HG02840 (cell line): ENCODE results near the gene MEX3A.
"Not testable (repeated sequence)": the region's sequence is repeated elsewhere in the genome, so short reads cannot be mapped to it uniquely, and the experiment has no call there.

ENCODE experiments used
- ATAC-seq: cut with Tn5 transposase; IDR thresholded peaks from one replicate; pipeline ENCODE4 v1.9.1; 2021; ENCODE audit warnings: mild to moderate bottlenecking, moderate library complexity, moderate number of reproducible peaks; ENCODE audit not compliant: unreplicated experiment, low FRiP score

The MEX3A gene

DNA sequence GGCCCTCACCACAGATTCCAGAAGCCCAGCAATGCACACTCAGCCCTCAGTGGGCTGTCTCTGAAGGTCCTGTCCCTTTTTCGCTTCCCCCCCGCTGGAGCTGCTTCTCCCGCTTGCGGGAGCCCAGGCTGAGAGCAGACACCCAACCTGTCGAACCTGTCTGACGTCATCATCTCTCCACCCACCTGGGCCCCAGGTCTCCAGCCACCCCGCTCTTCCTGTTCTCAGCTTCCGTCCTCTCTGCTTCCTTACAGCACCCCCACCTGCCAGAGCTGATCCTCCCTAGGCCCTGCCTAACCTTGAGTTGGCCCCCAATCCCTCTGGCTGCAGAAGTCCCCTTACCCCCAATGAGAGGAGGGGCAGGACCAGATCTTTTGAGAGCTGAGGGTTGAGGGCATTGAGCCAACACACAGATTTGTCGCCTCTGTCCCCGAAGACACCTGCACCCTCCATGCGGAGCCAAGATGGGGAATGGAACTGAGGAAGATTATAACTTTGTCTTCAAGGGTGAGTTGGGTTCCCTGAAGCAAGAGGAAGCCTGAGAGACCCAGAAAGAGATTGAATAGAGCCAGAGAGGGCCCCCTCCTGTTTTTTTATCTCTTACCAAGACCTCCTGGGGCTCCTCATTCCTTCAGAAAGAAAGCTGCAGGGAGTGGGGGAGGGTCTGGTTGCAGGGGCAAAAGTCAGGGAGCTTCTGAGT, 21.2 kb downstream of the MEX3A start, which contains the start of gene RAB25:
TSS of gene RAB25 (plus strand) at position 224 of the 700 bp plus-strand sequence. CDS start at position 465, 241 bp downstream.
- no peak for ATAC-seq

DNA sequence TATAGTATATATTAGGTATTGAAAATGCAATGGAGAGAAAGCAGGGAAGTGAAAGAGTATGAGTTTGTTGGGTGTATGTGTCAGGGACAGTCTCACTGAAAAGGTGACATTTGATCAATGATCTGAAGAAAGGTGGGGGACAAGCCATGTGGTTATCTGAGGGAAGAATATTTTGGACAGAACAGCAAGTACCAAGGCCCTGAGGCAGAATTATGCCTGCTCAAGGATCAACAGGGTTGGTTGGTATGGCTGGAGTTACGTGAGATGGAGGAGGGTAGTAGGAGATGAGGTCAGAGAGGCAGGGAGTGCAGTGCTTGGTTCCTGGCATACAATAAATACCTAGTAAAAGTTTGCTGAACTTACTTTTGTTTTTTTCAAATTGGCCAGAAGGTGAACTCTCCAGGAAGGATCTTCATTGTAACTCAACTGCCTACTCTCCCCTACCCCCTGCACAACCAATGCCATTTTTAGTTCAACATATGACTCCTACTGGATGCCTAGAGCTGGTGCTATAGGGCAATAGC, 25.9 kb downstream of the MEX3A start:
- no peak for ATAC-seq

DNA sequence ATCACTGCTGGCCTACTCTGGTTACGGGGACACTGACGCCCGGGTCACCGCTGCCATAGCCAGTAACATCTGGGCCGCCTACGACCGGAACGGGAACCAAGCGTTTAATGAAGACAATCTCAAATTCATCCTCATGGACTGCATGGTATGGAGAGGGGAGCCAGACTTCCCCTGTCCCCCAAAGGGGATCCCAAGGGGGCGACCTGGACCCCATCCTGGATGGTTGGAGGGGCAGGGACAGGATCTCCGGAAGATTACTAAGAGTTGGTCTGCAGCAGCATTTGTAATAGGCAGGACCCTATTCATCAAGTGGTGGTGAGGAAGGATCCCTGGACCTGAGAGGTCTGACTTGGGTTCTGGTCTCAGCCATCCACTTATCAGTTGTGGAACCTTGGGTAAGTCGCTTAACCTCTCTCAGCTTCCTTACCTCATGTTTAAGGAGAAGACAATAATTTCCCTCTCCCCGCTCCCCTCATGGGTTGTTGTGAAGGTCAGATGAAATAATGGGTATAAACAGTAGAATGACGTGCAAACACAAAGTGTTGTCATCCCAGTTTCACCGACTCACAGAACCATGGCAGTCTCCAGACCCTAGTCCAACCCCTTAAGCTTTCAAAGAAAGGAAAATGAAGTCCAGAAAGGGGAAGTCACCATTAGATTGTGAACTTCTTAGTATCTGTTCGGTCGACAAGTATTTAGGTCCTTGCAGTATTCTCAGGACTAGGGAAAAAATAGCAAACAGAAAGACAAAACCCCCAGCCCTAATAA, 26.8 kb downstream of the MEX3A start:
- ATAC-seq = no peak

DNA sequence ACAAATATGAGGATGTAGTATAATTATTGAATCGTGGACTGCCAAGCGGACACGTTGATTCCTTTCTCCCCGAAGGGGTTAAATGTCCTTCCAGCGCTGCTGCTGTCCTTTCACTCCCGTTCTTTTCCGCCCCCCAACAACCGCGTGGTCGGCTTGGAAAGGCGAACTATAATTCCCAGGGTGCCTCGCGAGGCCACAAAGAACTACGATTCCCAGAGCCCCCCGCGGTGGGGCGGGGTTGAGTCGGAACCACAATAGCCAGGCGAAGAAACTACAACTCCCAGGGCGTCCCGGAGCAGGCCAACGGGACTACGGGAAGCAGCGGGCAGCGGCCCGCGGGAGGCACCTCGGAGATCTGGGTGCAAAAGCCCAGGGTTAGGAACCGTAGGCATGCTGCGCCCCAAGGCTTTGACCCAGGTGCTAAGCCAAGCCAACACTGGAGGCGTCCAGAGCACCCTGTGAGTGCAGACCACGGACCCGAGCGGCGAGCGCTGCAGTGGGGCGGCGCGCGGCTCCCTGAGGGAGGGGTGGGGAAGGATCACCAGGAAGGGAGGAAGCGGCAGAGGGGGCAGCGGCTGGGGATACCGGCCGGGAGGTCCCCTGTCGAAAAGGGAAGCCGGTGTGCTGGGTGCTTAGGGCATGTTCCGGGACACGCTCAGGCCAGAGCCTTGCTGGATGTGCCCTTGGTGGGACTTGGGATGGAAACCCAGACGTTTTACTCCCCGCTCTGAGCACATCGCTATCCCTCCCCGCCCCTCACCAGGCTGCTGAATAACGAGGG, 27.6 kb downstream of the MEX3A start, which contains the start of gene LAMTOR2:
TSS of gene LAMTOR2 (plus strand) at position 283 of the 781 bp plus-strand sequence. CDS start at position 391, 108 bp downstream.
- peak; percentile 76 for ATAC-seq

DNA sequence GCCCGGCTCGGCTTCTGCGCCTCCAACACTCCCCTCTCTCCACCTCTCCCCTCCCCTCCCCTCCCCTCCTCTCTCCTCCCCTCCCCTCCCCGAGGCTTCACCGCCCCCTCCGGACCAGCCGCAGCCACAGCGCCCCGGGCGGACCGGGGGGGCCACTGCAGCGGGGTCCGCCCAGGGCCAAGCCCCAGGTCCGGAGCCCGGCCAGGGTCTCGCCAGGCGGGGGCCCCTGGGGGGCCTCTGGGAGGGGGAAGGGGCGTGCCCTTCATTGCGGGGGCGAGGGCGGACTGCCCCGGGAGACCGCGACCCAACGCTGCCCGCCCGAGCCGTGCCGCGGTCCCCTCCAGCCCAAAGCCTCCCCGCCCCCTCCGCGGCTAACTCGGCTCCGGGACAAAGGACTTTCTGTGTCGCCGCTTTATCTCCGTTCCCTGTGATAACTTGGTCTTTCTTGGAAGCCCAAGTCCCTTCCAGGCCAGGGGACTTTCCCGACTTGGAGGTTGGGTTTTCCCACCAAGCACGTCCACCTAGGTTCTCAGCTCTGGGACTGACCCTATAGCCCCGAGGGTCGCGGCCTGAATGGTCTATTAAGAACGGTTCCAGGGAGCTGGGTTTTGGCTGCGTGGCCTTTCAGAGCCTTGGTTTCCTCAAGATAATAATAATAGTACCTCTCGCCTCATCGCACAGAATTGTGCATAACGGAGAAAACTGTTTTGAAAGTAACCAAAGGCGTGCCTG, 28.3 kb downstream of the MEX3A start, which contains the start of gene UBQLN4:
TSS of gene UBQLN4 (minus strand) at position 31 of the 732 bp plus-strand sequence. CDS start 97 bp downstream, outside the sequence.
- no peak for ATAC-seq

DNA sequence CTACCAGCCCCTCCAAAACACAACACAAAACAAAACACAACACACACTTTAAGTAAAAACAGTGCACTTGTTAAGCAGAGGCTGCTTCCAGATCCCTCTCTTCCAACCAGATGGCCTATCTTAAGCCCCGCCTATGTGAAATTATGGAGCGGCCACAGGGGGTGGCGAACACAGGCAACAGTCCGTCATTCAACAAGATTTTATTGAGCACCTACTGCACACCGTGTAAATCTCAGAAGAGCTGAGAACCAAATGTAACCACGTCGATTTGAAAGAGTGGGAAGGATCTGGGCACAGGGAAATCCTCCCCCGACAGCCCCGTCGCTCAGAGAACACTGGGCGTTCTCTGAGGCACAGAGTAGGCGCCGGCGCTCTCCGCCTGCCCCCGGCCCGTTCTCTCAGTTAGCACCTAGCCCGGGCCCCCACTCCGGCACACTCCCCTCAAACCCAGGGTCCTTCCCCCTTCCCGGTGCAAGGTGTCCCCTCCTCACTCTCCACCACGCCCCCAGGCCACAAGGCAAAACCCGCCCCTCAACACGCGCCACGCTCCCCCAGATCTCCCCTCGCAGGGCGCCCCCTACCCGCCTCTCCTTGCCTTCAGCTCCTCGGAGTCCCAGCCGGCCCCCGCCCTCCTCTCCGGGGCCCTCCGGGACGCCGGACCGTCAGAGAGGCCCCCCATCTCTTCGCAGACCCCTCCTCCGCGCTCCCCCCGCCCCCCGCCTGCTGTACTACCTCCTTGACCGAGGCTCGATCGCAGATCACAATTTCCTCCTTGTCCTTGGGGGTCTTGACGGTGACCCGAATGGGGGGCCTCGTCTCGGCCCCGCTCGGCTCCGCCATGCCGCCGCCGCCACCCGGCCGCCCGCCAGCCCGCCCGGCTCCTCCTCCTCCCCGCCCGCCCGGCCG, 29.1 kb downstream of the MEX3A start:
- no peak for ATAC-seq

DNA sequence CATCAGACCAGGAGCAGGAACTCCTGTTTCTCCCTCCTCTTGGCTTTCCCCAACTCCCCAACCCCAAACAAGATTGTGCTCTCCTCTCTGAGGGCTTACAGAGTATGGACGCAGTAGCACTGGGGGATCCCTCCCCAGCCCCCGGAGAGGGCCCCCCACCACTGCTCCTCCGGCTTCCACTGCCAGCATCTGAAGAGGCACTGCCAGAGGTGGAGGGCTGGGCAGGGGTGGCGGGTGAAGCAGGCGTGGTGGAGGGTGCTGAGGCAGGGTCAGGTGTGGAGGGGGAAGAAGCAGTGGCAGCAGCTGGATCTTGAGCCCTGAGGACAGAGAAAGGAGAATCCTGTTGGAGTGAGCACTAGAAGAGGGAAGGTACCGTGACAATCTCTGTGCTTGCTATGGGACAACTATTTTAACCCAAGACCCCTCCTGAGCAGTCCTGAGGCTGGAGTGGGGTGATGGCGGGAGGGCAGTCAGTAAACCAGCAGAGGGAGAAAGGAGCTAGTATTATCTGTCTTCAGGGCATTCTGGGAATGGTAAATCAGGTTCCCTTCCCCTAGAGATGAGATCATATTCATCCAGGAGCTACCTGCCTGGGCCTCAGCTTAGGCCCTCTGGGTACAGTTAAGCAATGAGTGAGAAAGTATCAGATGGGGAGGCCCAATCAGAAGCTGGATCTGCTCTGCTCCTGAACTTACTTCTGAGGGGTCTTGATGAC, 31.1 kb downstream of the MEX3A start:
- ATAC-seq = no peak

DNA sequence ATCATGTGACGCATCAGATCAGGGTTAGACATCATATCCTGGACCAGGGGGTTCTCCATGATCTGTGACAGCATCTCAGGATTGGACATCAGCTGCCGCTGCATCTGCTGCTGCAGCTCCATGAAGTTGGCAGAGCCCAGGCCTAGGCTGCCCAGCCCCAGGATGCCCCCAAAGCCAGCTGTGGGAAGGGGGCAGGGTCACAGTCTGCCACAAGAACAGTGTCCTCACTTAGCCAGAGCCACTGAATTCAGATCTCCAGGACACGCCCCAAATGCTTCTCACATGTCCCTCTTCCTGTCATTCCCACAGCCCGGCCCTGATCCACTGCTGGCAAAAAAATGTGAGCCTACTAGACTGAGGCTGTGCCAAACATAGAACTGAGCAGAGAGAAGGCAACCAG, 31.9 kb downstream of the MEX3A start:
- no peak for ATAC-seq

DNA sequence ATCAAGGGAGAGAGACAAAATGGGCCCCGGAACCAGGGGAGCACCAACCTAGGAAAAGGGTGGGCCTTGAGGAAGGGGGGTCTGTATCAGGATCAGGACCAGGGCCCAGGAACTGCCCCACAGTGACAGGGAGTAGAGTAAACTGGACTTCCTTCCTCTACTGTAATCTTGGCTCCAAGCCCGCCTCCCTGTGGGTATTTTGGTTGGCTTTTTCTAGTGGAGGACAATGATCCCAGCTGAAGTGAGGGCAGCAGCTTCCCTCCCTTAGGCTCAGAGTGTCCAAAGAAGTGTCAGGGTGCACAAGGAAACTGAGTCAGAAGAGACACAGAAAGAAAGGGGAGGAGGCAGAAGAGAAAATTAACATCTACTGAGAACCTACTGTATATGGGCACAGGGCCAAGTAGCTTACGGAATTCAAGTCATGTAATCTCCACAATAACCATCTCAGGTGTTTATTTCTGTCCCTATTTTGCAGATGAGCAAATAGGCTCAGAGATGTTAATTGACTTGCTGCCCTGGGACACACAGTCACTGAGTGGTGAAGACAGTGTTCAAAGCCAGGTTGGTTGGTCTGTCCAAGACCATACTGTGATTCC, 33.5 kb downstream of the MEX3A start:
- no peak for ATAC-seq

DNA sequence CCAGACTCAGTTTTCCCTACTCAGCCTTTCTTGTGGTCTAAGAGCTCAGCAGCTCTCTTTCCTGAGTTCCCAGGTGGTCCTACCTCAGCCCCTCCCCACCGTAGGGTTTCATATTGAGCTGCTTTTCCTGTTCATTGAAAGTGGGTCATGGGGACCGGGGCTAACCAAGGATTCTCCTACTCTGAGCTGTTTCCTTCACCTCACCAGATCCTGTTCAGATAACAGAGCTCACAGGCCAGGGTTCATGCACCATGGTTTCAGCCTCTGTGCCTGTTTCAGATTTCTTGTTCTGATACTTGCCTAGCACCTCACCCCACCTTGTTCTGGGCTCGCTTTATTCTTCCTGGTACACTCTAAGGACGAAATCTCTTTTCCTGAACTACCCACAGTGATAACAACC, 37.2 kb downstream of the MEX3A start:
- no peak for ATAC-seq

DNA sequence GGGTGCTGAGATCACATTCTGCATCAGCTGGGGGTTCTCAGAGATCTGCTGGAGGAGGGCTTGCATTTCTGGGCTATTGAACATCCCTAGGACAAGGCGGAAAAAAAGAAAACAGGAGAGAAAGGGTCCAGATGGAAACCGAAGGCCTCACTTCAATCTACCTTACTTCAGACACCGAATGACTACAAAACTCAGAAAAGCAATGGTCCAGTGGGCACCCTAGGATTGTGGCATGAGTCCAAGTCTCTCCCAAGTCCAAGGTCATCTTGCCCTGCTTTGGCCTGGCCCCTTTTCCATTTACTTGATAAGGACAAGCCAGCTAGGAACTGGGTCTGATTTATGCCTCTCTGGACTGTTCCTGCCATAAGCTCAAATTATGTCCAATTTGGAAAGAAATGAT, 39.4 kb downstream of the MEX3A start:
- no peak for ATAC-seq

DNA sequence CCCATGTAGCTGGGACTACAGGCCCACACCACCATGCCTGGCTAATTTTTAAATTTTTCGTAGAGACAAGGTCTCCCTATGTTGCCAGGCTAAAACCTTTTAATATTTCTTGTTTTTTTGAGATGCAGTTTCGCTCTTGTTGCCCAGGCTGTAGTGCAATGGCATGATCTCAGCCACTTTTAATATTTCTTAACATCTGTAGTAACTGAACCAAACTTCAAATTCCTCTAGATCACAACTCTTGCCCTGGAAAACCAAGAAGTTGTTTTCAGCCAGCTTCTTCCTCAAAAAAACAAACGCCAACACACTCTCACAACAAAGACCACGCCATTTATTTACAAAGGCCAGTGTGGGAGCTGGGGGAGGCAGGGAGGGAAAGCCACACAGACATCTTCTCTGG, 47.3 kb downstream of the MEX3A start:
- not testable (repeated sequence) for ATAC-seq

DNA sequence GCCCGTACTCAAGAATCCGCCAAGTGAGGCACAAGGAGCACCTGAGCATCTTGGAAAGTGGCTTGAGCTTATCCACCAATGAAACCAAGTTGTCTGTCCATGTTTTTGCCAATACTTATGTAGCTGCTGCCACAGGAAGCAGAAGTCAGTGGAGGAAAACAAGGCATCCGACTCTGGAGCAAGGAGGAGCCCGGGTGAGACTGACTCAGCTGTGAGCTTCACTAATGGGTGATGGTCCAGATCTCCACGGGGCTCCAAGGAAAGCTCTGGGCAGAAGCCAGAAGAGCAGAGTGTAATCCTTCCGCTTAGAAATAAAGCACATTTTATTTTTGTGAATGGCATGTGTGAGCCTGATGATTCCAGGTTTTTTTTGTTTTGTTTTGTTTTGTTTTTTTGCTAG, 49.3 kb downstream of the MEX3A start:
- no peak for ATAC-seq

DNA sequence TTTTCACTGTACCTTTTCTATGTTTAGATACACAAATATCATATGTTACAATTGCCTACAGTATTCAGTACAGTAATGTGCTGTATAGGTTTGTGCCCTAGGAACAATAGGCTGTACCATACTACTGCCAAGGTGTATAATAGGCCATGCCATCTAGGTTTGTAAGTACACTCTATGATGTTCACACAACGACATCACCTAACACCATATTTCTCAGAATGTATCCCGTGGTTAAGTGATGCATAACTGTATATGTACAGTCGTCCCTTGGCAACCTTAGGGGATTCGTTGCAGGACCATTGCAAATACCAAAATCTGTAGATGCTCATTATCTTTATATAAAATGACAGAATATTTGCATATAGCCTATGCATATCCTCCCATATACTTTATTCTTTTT, 55.7 kb downstream of the MEX3A start:
- no peak for ATAC-seq

DNA sequence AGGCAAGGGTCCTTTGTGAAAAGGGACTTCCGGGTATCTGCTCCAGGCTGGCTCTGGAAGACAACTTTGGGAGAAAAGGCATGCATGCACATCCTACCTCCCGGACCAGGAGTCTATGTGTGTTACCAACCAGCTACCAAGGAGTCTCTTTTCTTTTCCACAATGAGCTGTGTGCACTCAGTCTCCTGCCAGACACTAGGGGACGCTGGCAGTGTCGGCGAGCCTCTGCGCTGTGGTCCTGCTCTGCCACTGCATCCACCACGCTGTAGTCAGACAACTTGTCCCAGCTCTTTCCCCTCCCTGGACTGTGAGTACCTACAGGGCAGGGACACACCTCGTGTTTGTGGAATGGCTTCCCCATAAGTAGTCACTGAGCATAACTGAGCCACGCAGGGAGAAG, 56.4 kb downstream of the MEX3A start:
- no peak for ATAC-seq

DNA sequence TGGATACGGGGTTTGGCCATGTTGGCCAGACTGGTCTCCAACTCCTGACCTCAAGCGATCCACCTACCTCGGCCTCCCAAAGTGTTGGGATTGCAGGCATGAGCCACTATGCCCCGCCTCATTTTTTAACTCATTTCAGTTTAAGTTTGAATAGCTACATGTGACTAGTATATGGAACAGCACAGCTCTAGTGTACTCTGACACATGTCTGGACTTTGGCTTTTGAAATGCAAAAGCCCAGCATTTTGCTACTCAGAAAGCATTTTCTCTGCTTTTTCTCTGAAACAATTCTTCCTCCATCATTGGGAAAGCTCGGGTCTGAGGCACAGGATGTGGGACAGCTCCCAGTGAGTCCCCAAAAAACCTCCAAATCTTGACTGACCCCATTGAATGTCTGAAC, 57.5 kb downstream of the MEX3A start:
- ATAC-seq = no peak
